HCT116 (cell line): Measurements from ENCODE around the gene FAM240B.

Experiments used
- POLR2A ChIP-seq: IDR thresholded peaks from 2 replicates; pipeline ENCODE4 v1.7.0; 2011; ENCODE audit warnings: borderline replicate concordance; ENCODE audit not compliant: insufficient read depth, insufficient read length; ENCODE audit errors: extremely low read depth
- TF ChIP-seq, protein P1 (sequence below), 3 experiments: fragments of 200-600 bp in 1 of 3; sonication (generic) in 1 of 3; IDR thresholded peaks in 2 of 3; conservative IDR thresholded peaks in 1 of 3; 2 replicates each; pipeline ENCODE4 v1.5.1; 2012 to 2017; ENCODE audit warnings: low read depth in 2 of 3, low read length in 2 of 3, antibody characterized with exemption in 1 of 3, borderline replicate concordance in 1 of 3, control low read depth in 1 of 3, mild to moderate bottlenecking in 1 of 3, mixed read lengths in 1 of 3, mixed run types in 1 of 3, moderate library complexity in 1 of 3; ENCODE audit not compliant: insufficient read depth in 1 of 3

GRCh38 chr9:38650564-38650963 is 69.4 kb downstream of the FAM240B start:
- TF ChIP-seq, protein P1, sequence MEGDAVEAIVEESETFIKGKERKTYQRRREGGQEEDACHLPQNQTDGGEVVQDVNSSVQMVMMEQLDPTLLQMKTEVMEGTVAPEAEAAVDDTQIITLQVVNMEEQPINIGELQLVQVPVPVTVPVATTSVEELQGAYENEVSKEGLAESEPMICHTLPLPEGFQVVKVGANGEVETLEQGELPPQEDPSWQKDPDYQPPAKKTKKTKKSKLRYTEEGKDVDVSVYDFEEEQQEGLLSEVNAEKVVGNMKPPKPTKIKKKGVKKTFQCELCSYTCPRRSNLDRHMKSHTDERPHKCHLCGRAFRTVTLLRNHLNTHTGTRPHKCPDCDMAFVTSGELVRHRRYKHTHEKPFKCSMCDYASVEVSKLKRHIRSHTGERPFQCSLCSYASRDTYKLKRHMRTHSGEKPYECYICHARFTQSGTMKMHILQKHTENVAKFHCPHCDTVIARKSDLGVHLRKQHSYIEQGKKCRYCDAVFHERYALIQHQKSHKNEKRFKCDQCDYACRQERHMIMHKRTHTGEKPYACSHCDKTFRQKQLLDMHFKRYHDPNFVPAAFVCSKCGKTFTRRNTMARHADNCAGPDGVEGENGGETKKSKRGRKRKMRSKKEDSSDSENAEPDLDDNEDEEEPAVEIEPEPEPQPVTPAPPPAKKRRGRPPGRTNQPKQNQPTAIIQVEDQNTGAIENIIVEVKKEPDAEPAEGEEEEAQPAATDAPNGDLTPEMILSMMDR (IDR thresholded peaks at IDR 0.05 in 2 of 3, conservative IDR thresholded peaks at IDR 0.05 in 1 of 3; ENCODE audit: borderline replicate concordance in 1 of 3, insufficient read depth in 1 of 3, low read depth in 2 of 3, low read length in 2 of 3): no peak
- no peak for TF ChIP-seq POLR2A
